ENCODE results near the gene TEX11. TPM values are rescaled to one million over a fixed set of nuclear protein-coding genes. Genes with fewer than 3 reads are reported as not detected.

The TEX11 gene
- total RNA-seq, 2 experiments from 2014 or later: not detected

Other genes starting within 250 kb of the TEX11 start
- gene SLC7A3, start 22.4 kb upstream of the TEX11 start, total RNA-seq: 1 to 10 TPM; 2.9 to 3.0 TPM
- gene SNX12, start 159.6 kb upstream of the TEX11 start, total RNA-seq: 10 to 100 TPM; 44.4 to 44.8 TPM
- 1 to 10 TPM; 6.0 to 7.8 TPM for gene FOXO4, start 187.1 kb upstream of the TEX11 start, total RNA-seq
- gene CXorf65, start 198.0 kb upstream of the TEX11 start, total RNA-seq: 10 to 100 TPM in 1 of 2 experiments, 1 to 10 TPM in 1; 6.7 to 10.4 TPM
- gene IL2RG, start 202.9 kb upstream of the TEX11 start, total RNA-seq: 100 to 1,000 TPM; 231 to 241 TPM
- gene MED12, start 209.9 kb upstream of the TEX11 start, total RNA-seq: 10 to 100 TPM; 43.4 to 46.4 TPM
- under 1 TPM; 0.41 to 0.58 TPM for gene NLGN3, start 236.1 kb upstream of the TEX11 start, total RNA-seq

Data from activated naive CD8-positive, alpha-beta T cell treated with anti-CD3 and anti-CD28 coated beads for 36 hours (primary cell).